Measurements from ENCODE around the gene HLA-A. TPM values are rescaled to one million over a fixed set of nuclear protein-coding genes. Genes with fewer than 3 reads are reported as not detected.
"Not testable (repeated sequence)": the region's sequence is repeated elsewhere in the genome, so short reads cannot be mapped to it uniquely, and the experiment has no call there.

The HLA-A gene
- total and polyA plus RNA-seq, 2 experiments from 2014 or later = 170 to 203 TPM

- Mint-ChIP-seq H3K9me3 (no peaks in the 10 kb centered on the region; the same call in 2 of the 3 replicates), H3K36me3 (ENCODE audit: low read depth) (peaks cover 5% of the 10 kb centered on the region; the same call in 2 of the 3 replicates), H3K4me1 (peaks cover 46% of the 10 kb centered on the region), H3K27ac (no peak overlapping the region), H3K4me3 (no peak overlapping the region), H3K27me3 (ENCODE audit: insufficient read depth, low read depth, poor library complexity) (peaks cover 6% of the 10 kb centered on the region)
- Histone ChIP-seq H3K4me3 (no peak overlapping the region), H3K9me2 (ENCODE audit: insufficient read depth) (no peaks in the 10 kb centered on the region), H3K4me2 (no peak overlapping the region), H3K36me3 (ENCODE audit: insufficient read depth) (no peaks in the 10 kb centered on the region), H3F3A (replicated peaks; ENCODE audit: low read depth) (peaks cover 4% of the 10 kb centered on the region; the same call in 1 of the 2 replicates), H4K20me1 (replicated peaks; ENCODE audit: insufficient read depth) (no peaks in the 10 kb centered on the region), H3K4me1 (ENCODE audit: insufficient read depth) (peaks cover 30% of the 10 kb centered on the region), H2AFZ (no peak overlapping the region), H3K79me2 (replicated peaks; ENCODE audit: insufficient read depth) (no peaks in the 10 kb centered on the region), H3K27ac (ENCODE audit: low read depth) (no peak overlapping the region), H3K27me3 (ENCODE audit: insufficient read depth) (no peaks in the 10 kb centered on the region)
- DNase-seq (ENCODE audit: low spot score) (no peak), ATAC-seq (no peak)
- TF ChIP-seq ZNF462 (CRISPR knock-in tag; IDR thresholded peaks at IDR 0.05) (no peak), POLR2AphosphoS5 (IDR thresholded peaks at IDR 0.05; ENCODE audit: low read depth) (no peak), NANOG (IDR thresholded peaks at IDR 0.05; ENCODE audit: borderline replicate concordance) (no peak), STAT1 (IDR thresholded peaks at IDR 0.05; ENCODE audit: unreplicated experiment) (no peak), EZH2phosphoT487 (IDR thresholded peaks at IDR 0.05; ENCODE audit: unreplicated experiment) (no peak), JUNB (IDR thresholded peaks at IDR 0.05; ENCODE audit: unreplicated experiment) (no peak)
- TF ChIP-seq, protein P1, sequence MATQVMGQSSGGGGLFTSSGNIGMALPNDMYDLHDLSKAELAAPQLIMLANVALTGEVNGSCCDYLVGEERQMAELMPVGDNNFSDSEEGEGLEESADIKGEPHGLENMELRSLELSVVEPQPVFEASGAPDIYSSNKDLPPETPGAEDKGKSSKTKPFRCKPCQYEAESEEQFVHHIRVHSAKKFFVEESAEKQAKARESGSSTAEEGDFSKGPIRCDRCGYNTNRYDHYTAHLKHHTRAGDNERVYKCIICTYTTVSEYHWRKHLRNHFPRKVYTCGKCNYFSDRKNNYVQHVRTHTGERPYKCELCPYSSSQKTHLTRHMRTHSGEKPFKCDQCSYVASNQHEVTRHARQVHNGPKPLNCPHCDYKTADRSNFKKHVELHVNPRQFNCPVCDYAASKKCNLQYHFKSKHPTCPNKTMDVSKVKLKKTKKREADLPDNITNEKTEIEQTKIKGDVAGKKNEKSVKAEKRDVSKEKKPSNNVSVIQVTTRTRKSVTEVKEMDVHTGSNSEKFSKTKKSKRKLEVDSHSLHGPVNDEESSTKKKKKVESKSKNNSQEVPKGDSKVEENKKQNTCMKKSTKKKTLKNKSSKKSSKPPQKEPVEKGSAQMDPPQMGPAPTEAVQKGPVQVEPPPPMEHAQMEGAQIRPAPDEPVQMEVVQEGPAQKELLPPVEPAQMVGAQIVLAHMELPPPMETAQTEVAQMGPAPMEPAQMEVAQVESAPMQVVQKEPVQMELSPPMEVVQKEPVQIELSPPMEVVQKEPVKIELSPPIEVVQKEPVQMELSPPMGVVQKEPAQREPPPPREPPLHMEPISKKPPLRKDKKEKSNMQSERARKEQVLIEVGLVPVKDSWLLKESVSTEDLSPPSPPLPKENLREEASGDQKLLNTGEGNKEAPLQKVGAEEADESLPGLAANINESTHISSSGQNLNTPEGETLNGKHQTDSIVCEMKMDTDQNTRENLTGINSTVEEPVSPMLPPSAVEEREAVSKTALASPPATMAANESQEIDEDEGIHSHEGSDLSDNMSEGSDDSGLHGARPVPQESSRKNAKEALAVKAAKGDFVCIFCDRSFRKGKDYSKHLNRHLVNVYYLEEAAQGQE (IDR thresholded peaks at IDR 0.05; ENCODE audit: unreplicated experiment) = no peak
These were observed 19.6 kb downstream of the HLA-A start for GRCh38 chr6:29961966-29962365.

- DNase-seq (ENCODE audit: low spot score); ATAC-seq; H2AFZ ChIP-seq; H3K4me2 ChIP-seq; H3K36me3 ChIP-seq (ENCODE audit: insufficient read depth); H3K79me2 ChIP-seq (replicated peaks; ENCODE audit: insufficient read depth); H3K27me3 Mint-ChIP-seq (ENCODE audit: insufficient read depth, low read depth, poor library complexity); H3K9me3 Mint-ChIP-seq; H3K4me3 ChIP-seq; H4K20me1 ChIP-seq (replicated peaks; ENCODE audit: insufficient read depth); H3K9me2 ChIP-seq (ENCODE audit: insufficient read depth); H3F3A ChIP-seq (replicated peaks; ENCODE audit: low read depth); H3K27me3 ChIP-seq (ENCODE audit: insufficient read depth); H3K36me3 Mint-ChIP-seq (ENCODE audit: low read depth); H3K4me3 Mint-ChIP-seq: not testable (repeated sequence)
- H3K27ac ChIP-seq (ENCODE audit: low read depth) = peak overlapping the region; percentile 94
- H3K4me1 ChIP-seq (ENCODE audit: insufficient read depth) = peaks cover 40% of the 10 kb centered on the region
- H3K4me1 Mint-ChIP-seq = peaks cover 58% of the 10 kb centered on the region
- H3K27ac Mint-ChIP-seq = peak overlapping the region; percentile 83
These were observed 21.4 kb downstream of the HLA-A start for GRCh38 chr6:29963697-29964096.
